Hippocampal formation (tissue), 2 donors: ENCODE results near the gene CCDC187.

ENCODE experiments used
- DNase-seq, 2 donors: peaks; one replicate each; lab custom pipeline; 2025; lab: John Stamatoyannopoulos, UW

CCDC187 gene

GRCh38 chr9:136206602-136207275, 97.2 kb downstream of the CCDC187 start:
- DNase-seq, result no peak

DNA sequence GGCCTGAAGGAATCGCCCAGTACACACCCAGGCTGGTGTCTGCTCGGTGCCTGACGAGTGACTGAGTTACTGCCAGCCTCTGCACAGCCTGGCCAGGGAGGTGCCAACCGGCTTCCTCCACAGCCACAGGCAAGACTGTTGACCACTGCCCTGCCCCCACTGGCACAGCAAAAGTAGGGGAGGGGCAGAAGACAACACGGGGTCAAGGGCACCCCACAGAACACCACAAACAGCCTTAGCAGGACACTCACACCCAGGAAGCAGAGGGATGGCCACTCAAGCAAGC, 98.2 kb downstream of the CCDC187 start:
- no peak for DNase-seq

DNA sequence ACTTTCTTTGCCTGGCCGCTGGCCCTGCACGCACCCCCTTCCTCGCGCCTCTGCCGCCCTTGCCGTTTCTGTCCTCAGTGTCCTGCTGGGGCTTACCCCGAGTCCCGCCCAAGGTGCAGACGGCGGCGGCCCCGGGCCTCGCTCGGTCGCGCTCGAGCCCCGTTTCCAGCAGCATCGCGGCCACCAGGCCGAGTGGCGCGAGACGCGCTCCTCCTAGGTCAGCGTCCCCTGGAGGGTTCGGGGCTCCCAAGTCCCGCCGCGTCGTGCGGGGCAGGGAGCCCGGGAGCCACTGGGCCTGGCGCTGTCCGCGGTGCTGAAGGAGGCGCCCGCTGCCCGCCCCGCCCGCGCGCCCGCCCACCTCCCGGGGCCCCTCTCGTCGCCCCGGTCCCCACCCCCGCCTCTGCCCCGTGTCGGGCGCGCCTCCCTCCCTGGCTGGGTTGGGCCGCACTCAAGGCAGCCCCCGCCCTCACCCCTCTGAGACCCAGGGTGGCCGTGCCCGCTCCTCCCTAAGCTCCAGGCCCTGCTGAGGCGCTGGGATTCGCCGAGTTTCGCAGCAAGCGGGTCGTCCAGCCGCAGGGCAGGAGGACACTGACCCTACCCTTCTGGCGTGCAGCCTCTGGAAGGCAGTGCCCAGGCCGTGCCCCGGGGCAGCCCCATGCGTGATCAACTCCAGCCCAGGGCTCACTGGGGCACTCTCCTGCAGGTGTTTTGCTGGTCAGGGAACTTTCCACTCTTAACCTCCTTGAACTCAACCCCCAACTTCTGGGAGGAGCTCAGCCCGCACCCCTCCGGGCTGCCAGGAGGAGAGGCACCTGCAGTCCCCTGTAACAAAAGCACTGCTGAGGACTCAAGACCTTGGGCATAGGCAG, 98.8 kb downstream of the CCDC187 start, which contains the start of gene LHX3:
Gene LHX3 (minus strand): TSS at position 291 of the 869 bp plus-strand sequence. CDS start 116 bp downstream, at position 175.
- DNase-seq, result no peak

- DNase-seq, result no peak
Measured at GRCh38 chr9:136204145-136204805, 99.6 kb downstream of the CCDC187 start.

DNA sequence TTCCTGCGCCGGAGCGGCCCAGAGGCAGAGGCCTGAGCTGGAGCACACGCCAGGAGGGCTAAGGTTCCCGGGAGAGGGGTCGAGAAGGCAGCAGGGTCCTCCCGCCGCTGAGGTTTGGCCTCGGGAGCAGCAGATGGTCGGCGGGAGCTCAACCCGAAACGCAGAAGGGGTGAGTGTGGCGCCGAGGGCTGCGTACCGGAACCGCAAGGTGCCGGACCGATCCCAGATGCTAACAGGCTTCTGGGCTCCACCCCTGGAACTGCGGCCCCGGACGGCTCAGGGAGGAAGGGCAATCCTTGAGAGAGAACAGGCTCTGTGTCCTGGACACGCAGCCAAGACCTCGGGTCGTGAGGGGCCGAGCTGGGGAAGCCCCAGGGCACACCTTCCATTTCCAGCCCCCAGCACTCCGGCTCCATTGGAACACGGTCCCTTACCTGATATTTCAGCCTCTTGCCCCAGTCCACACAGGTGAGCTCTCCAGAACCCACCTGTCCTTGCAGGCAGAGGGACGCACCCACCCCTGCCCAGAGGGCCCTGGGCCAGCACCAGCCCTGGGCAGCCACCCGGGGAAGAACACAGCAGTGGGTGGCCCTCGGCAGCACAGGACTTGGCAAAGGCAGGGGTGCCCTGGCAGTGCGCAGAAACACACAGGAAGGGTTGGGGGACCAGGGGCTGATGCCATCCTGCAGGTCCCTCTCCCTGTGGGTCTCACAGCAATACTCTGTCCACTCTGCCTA, 100.3 kb downstream of the CCDC187 start:
- DNase-seq, result no peak

DNA sequence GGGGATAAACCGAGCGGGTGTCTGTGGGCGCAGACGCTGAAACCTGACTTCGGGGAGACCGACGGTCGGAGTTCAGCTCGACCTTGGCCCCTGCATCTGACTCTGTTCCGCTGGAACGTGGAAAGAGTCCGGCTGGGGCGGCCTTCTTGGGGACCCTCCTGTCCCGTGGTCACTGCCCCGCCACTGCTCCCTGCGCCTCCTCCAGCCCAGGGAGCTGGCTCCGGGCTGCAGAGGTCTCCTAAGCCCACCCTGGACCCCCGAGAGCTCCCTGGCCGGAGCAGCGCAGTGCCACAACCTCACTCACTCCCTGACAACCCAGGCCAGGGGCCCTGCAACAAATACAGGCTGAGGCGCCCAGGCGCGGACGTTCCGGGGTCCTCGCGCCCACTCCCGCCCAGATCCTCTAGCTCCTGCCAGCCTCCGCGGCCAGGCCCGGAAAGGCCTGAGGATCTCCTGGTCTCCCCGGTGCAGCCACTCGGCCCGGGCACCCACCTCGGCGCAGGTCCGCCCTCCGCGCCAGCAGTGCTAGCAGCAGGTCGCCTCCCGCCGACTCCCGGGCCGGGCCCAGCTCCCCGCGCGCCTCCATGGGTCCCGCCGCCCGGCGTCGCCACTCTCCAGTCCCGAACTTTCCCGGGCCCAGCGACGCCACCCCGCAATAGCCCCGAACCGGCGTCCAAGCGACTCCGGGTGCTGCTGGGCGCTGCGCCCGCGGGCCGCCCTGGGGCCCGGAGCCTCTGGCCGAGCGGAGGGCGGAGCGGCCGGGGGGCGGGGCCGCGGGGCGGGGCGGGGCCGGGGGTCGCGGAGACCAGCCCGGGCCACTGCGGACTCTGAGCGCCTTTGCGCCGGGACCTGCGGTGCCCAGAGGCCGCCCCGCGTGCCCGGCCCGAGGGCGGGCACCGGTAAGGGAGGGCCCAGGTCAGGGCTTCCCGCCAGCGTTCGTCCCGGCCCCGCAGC, 101.2 kb downstream of the CCDC187 start:
- no peak for DNase-seq

DNA sequence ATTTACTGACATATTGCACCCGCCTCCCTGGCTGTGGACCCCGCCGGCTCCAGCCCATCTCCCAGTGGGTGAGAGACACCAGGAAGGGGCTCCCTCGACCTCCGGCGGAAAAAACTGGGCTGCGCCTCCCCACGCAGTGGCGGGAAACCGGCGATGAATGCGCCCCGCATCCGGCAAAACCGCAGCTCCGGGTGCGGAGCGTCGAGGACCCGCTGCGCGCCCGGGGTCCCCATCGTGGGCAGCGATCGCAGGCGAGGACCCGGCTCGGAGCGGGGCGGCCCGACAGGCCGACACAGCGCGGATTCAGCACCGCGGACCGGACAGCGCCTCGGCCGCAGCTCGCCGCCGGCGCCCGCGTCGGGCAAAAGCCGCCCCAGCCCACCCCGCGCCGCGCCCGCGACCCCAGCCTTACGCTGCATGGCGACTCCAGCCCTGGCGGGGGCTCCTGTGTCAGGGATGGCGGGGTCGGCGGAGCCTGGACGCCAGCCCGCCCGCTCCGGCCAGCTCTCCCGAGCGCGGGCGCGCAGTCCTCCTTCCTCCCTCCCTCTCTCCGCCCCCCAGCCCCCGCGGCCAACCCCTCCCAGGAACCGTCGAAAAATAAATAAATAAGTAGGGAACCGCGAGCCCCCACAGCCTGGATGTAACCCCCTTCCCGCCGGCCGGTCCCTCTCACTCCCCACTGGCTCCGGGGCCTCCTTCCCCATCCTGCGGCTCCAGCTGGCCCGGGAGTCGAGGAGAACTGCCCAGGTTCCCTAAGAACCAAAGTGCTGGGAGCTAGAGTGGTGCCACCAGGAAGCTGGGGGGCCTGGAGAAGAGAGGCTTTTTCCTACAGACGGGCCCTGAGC, 102.1 kb downstream of the CCDC187 start:
- no peak for DNase-seq

DNA sequence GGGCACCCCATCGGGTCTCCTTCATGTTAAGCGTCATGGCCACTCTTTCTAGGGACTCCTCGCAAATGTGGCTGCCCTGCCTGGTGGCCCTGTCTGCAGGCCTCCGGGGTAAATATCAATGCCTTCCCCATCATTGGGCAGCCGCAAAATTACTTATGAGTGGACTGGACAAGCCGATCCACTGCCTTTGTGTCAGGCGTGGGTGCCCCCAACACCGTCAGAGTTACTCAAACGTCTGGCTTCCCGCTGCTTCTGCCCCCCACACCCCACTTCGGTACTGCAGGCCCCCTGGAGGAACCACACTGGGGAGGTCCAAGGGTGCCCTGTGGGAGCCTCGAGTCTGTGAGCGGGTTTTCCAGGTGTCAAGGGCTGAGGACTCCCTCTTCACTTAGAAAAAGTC, 102.7 kb downstream of the CCDC187 start:
- no peak for DNase-seq

DNA sequence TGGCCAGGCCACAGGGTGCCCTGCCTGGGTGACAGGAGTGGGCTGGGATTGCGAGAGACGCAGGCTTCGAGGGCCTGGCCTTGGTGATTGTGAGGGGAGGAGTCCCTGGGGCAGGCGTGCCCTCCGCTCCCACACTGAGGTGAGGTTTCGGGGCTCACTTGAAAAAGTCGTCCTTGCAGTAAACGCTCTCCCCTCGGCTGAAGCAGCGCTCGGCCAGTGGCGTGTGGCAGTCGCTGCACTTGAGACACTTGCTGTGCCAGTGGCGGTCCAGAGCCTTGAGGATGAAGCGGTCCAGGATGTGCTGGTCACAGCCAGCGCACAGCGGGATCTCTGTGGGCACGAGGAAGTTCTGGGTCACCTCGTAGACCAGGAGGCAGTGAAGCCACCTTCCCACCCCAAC, 103.5 kb downstream of the CCDC187 start:
- no peak for DNase-seq
